HG02588 (cell line): Measurements from ENCODE around the gene PLTP.
"Not testable (repeated sequence)": the region's sequence is repeated elsewhere in the genome, so short reads cannot be mapped to it uniquely, and the experiment has no call there.

Experiments
- ATAC-seq: cut with Tn5 transposase; IDR thresholded peaks from one replicate; pipeline ENCODE4 v1.9.1; 2021; ENCODE audit warnings: mild to moderate bottlenecking, moderate library complexity; ENCODE audit not compliant: unreplicated experiment

The PLTP gene

DNA sequence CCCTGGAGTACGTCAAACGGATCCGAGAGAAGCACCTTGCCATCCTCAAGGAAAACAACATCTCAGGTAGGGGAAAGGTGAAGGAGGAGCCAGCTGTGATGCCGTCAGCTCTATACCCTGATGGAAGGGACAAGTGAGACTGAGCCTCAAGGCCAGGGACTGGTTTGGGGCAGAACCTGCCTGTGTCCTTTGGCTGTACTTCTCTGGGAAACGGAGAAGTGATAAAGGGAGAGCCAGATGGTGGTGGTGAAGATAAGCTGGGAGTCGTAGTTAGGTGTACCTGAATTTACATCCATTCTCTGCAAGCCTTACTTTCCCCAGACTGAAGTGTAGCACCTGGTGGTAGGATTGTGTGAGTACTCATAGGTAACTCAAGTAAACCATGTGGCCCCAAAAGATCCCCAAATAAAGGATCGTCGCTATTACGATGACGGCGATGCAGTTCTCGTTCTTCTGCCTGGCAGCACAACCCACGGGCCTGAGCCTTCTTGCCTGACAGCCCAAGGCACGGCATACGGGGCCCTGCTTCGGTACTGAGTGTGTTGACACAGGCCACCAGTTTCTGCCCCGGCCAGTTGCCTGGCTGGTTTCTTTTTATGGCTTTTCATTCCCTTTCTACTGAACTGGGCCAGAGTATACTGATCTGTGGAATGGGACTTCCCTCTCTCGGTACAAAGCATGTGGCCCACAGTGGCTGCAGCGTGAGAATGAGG is 33.2 kb upstream of the PLTP start:
- no peak for ATAC-seq

DNA sequence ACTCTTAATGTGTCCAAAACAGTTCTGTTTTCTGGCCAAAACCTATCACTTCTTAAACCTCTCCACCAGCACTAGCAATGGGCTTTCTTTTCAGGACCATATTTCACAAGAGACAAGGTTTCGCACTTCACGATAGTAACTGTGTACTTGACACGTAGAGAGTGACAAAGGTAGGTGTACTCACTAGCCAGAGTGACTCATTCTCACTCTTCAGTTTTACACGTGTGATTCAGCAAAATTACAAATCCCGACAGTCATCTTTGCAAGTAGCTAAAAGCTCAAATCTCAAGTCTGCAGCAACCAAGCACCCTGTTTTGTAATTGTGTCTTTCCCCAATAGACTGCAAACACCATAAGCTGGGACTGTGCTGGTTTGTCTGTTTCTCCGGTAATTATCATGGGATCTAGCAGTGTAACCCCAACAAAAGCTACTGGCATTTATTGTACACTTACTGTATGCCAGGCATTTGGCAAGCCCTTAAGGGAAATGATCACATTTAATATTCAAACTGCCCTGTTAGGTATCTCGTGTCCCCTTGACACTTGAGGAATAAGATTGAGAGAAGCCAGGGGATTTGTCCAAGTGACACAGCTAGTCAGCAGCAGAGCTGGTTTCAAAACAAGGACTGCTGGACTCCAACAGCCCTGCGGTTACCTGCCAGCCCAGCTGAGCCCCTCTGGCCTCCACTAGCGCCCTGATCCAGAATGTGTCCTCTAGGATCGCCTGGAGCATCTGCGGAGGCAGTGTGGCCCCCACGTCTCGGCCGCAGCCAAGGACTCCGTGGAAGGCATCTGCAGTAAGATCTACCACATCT is 32.4 kb upstream of the PLTP start:
- no peak for ATAC-seq

DNA sequence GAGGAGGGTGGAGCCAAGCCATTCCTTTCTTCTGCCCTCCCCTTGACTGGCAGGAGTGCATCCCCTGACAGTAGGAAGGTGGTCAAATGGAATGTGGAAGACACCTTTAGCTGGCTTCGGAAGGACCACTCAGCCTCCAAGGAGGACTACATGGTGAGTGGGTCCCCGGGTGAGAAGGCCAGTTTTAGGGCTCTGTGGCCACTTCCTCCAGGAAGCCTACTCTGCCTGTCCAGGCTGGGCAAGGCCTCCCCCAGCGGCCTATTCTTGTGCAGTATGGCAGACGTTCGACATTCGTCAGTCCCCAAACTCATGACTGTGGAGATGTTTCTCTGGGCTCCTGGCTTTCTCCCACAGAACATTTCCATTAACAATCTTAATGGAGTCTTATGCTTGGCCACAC is 31.7 kb upstream of the PLTP start:
- ATAC-seq: no peak

DNA sequence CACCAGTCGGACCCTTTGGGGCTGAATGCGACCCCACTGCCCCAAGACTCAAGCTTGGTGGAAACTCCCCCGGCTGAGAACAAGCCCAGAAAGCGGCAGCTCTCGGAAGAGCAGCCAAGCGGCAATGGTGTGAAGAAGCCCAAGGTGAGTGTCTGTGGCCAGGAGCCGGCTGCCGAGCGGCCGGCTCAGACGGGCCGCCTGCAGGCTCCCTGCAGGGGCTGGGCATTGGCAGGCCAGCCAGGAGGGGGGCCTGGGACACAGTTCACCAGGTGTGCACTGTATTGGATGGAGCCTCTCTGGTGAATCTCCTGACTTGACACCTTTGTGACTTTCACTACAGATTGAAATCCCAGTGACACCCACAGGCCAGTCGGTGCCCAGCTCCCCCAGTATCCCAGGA is 28.5 kb upstream of the PLTP start:
- no peak for ATAC-seq

DNA sequence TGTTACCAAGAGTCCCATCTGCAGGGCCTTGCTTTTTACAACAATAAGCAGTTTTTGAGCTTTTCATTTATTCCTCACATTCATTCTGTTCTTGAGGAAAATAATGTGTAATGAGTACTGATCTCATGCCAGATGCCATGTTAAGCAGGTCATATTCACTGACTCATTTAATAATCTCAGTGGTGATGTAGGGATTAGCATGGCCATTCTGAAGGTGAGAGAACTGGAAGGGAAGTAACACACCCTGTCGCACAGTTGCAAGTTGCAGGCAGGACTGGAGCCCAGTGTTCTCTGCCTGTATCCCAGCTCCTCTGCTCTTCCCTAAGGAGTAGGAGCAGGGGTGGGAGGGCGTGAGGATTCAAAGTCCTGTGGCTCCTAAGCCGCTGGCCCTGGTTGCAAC is 28.1 kb upstream of the PLTP start:
- ATAC-seq: no peak

DNA sequence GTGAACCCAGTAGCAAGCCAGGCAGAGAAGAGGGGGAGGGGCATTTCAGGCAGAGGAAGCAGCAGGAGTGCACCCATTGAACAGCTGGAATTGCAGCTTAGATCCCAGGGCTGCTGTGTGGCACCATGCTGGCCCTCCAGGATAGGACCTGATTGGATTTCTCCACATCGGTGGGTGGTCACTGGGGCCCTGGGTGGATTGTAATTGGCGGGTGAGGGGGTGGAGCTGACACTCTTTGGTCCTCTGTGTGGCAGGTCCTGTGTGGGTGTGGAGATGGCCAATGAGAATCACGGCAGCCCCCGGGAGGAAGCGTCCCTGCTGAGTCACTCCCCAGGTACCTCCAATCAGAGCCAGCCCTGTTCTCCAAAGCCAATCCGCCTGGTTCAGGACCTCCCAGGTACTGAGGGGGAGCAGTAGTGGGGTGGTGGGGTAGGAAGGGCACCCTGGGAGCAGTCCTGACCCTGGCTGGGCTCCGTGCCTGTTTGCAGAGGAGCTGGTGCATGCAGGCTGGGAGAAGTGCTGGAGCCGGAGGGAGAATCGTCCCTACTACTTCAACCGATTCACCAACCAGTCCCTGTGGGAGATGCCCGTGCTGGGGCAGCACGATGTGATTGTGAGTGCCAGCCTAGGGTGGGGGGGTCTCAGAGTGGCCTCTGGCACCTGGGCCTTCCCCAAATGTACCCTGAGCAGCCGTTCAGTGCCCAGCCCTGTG is 26.9 kb upstream of the PLTP start:
- no peak for ATAC-seq

DNA sequence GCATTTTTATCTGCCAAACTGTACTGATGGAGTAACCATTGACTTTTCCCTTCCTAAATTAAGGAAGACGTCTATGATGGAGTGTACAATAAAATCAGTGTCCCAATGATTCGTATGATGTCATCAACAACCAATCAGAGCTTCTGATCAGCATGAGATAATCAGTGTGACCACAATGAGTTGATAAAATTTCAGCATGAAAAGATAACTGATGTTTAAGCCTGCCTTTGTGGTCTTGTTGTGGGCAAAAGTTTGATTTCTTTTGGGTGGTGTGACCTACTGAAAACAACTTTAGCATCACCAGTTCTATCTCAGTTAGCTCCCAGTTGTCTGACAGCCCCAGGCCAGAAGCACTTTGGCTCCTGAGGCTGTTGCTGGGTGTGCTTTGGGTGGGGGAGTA is 25.8 kb upstream of the PLTP start:
- ATAC-seq: no peak

DNA sequence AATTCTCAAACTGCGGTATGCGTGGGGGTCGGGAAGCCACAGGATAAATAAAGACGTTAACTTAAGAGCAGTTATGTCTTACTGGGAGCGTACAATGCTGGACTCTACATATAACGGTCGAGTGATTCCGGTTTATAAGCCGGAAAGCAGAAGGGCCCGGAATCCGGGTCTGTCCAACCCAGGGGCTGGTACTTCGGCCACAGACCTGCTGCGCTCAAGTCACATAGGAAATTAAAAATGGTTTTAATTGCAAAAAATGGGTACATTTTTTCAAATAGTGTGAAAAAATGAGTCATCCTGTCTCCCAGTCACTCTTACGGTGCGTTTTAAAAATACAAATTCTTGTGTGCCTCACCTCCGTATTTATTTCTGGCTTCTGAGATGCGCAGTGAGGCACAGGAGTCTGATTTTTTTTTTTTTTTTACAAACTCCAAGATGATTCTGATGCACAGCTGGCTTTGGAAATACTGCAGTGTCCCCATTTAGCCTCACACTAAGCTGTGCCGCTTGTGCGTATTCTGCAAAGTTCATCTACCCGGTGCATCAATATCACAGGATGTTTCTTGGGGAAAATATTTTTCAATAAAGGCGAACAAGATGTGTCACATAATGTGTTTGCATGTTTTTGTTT is 23.6 kb upstream of the PLTP start:
- peak; percentile 16 for ATAC-seq

DNA sequence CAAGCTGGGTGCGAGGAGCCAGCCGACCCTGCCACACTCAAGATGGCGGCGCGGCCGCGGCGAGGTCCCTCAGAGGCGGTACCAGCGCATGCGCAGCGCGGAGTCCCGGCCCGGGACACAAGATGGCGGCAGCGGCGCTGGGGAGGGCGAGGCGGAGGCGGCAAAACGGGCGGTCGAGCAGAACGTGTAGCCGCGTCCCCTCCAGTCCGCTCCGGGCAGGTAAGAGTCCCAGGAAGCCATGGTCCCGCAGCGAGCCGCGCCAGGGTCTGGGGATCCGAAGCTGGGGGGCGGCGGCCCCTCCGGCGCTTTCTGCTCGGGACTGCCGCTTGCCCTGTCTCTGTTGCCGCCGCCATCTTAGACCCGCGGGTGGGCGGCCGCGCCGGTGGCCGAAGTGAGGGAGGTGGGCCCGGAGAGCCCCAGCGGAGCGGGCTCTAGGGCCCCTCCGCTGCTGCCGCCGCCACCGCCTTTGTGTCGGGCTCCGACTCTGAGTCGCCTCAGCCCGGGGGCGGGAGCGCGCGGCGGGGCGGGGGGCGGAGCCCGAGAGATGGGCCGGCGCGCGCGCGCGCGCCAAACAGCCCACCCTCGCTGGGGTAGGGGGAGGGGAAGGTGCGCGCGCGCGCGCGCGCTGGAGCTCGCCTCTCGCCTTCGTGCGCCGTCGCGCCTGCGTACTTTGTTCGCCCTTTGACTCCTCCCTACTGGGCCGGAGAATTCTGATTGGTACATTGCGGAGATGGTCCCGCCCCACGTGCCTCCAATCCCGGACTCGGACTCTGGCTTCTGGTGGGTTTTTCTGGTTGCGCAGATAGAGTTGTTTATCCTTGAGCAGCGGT is 22.8 kb upstream of the PLTP start, which contains the start of gene PCIF1:
PCIF1 (plus strand) TSS at position 98 of the 830 bp plus-strand sequence. CDS start 4,317 bp downstream, outside the sequence.
- peak; percentile 79 for ATAC-seq

DNA sequence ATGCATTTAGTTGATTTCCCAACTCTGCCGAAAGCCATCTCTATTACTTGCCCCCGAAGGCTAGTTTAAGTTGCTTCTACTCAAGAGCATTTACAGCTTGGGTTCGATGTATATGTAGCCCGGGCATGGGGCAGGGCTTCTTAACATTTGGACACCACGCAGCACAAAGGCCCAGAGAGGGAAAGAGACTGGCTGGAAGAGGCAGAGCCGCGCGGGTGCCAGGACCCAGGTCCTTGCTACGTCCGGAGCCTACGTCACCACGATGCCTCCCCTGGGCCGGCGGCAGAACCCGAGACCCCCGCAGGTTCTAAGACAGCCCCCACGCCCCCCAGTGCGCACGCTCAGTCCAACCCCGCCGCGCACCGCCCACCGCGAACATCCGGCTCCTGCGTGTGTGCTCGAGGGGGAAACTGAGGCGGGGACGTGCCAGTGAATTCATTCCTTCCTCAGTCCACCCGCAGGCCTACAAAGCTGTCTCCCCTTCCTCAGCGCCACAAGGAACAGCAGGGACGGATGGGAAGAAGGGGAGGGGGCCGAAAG is 22.2 kb upstream of the PLTP start:
- peak; percentile 12 for ATAC-seq

DNA sequence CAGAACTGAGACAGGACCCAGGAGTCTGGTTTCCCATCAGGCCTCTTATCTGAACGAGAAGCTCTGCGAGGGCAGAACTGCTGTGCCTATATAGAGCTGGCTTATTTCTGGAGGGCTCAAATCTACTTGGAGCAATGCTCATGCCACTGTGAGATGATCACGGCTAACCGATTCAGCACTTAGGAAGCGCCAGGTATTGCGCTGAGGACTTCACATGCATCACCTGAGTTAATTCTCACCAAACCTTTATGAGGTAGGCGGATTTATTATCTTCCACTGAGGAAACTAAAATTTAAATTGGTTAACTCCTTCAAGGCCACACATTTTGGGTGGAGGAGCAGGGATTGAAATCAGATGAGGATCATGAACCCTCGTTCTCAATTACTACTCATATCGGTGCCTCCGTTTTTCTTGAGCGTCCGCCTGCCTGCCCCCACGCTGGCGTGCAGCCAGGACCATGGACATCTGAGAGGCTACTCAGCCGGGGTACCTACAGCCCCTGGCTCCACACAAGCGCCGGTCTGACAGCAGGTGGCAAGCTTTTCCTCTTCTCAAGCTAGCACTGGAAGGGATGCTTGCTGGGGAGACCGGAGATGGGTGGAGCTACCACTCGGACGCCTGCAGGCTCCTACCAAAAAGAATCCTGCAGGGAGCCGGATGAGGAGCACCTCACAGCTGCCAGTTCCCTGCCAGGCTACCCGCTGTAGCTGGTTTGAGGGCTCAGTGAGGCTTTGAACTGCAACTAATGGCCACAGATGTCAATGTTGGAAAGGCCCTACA is 21.5 kb upstream of the PLTP start:
- ATAC-seq: no peak

DNA sequence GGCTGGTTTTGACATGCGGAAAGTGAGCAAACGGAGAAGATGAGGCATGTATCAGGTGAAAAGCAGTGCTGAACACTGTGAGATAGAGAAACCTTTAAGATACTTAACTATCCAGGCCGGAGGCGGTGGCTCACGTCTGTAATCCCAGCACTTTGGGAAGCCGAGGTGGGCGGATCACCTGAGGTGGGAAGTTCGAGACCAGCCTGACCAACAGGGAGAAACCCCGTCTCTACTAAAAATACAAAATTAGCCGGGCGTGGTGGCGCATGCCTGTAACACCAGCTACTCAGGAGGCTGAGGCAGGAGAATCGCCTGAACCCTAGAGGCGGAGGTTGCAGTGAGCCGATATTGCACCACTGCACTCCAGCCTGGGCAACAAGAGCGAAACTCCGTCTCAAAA is 19.7 kb upstream of the PLTP start:
- not testable (repeated sequence) for ATAC-seq

DNA sequence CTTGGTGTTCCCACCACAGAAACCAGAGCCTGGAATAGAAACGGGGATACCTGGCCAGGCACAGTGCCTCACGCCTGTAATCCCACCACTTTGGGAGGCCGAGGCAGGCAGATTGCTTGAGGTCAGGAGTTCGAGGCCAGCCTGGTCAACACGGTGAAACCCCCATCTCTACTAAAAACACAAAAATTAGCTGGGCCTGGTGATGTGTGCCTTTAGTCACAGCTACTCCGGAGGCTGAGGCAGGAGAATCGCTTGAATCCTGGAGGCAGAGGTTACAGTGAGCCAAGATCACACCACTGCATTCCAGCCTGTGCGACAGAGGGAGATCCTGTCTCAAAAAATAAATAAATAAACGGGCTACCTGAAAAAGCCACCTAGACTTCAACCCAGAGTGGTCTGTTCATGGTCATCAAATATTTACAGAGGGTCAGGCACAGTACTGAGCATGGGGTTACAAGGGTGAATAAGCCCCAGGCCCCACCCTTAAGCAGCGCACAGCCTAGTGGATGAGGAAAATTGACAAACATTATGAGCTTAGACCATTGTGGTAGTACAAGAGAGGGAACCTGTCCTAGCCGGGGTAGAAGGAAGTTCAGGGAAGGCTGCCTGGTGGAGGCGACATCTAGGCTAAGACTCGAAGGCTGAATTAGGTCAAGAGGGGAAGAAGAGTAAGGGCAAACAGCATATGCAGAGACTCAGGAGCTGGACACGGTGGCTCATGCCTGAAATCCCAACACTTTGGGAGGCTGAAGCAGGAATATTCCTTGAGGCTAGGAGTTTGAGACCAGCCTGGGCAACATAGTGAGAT is 15.3 kb upstream of the PLTP start:
- ATAC-seq: no peak

DNA sequence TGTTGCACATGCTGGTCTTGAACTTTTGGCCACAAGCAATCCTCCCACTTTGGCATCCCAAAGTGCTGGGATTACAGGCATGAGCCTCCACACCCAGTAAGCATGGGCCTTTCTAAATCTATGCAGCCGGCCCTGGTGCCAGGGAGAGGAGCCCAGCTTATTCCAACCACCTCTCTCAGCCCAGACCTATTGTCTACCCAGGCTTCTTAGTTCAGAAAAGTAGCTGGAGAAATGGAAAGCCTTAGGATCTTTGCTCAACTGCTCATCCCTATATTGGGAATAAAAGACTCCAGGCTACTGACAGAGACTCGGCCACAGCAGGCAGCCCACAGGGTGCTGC is 14.7 kb upstream of the PLTP start:
- no peak for ATAC-seq

DNA sequence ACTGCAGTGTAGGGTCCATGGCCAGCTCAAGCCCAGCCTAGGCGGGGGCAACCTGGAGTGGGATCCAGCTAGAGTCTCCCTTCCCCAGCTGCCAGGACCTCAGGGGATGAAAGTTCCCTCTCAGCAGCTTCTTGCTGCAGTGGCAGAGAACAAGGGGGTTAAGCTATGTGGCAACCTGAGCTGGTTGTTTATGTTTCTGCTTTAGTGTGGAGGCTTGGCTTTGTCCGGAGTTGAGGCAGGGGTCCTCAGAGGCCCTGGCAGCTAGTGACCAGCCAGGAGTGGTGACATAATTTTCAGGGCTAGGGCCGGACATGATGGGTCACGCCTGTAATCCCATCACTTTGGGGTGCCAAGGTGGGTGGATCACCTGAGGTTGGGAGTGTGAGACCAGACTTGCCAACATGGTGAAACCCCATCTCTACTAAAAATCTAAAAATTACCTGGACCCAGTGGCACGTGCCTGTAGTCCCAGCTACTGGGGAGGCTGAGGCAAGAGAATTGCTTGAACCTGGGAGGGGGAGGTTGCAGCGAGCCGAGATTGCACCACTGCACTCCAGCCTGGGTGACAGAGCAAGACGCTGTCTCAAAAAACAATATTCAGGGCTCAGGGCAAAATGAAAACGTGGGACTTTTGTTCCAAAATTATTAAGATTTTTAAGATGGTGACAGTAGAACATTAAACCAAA is 14.0 kb upstream of the PLTP start:
- no peak for ATAC-seq

DNA sequence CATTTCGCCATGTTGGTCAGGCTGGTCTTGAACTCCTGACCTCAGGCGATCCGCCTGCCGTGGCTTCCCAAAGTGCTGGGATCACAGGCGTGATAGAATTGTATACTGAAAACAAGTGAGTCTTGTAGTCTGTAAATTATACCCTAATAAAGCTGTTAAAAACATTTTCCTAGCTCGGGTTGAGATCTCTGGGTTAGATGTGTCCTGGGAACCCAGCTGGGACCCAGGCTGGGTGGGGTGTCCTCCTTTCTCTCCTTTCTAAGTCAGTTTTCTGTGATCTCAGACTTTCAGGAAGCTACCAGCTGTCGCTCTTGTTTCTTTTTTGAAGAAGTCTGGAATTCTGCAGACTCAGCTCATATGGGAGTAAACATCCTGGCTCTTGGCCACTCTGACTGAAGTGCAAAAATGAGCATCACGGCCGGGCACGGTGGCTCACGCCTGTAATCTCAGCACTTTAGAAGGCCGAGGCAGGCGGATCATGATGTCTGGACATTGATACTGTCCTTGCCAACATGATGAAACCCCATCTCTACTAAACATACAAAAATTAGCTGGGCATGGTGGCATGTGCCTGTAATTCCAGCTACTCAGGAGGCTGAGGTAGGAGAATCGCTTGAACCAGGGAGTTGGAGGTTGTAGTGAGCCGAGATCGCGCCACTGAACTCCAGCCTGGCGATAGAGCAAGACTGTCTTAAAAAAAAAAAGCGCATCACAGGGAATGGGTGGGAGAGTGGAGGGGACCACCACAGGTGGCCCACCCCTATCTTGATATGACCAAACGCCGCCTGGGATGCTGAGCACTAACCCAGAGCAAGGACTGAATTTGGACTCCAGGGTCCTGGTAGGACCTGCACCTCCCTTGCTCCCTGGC is 12.7 kb upstream of the PLTP start:
- ATAC-seq: no peak
